ENCODE results near the gene GATA3. TPM values are rescaled to one million over a fixed set of nuclear protein-coding genes. Genes with fewer than 3 reads are reported as not detected.

Gene GATA3
- total RNA-seq, 4 donors from 2014 or later, result 0.80 to 5.8 (median 1.4) TPM; not detected in 1

DNA sequence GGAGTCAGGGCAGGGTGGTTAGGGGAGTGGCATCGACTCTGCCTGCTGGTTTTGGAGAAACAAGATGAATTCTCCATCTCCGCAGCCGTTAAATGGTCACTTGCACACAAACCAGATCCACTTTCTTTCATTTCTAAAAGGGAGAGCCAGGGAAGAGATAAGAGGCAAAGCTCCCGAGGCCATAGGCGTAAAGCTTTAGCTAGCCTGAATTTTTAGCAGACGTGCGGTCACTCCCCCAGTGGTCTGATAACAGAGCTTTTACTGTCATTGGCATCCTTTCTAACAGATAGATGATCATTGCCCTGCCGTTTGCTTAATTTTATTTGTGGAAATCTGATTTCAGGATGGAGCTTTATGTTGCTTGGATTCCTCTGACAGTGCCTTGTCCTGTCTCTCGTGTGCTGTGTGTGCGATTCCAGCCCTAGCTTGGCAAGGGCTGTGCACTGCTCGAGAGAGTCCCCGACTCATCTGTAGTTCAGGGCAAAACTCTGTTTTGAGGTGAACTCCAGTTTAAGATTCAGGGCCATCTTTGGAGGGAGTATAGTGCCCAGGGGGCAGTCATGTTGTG lies 62.5 kb downstream of the GATA3 start:
- no peaks in the 10 kb centered on the region for H3K4me1 ChIP-seq
- DNase-seq, result no peak
- no peaks in the 10 kb centered on the region for H3K9me3 ChIP-seq
- H3K27ac ChIP-seq, result no peak overlapping the region
- no peaks in the 10 kb centered on the region for H3K36me3 ChIP-seq
- H3K27me3 ChIP-seq, result no peaks in the 10 kb centered on the region
- H3K4me3 ChIP-seq, result no peak overlapping the region
- TF ChIP-seq, protein P1, sequence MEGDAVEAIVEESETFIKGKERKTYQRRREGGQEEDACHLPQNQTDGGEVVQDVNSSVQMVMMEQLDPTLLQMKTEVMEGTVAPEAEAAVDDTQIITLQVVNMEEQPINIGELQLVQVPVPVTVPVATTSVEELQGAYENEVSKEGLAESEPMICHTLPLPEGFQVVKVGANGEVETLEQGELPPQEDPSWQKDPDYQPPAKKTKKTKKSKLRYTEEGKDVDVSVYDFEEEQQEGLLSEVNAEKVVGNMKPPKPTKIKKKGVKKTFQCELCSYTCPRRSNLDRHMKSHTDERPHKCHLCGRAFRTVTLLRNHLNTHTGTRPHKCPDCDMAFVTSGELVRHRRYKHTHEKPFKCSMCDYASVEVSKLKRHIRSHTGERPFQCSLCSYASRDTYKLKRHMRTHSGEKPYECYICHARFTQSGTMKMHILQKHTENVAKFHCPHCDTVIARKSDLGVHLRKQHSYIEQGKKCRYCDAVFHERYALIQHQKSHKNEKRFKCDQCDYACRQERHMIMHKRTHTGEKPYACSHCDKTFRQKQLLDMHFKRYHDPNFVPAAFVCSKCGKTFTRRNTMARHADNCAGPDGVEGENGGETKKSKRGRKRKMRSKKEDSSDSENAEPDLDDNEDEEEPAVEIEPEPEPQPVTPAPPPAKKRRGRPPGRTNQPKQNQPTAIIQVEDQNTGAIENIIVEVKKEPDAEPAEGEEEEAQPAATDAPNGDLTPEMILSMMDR (IDR thresholded peaks at IDR 0.05), result no peak

- no peak for DNase-seq
- Histone ChIP-seq H3K9me3 (no peaks in the 10 kb centered on the region), H3K4me3 (no peak overlapping the region), H3K27me3 (no peaks in the 10 kb centered on the region), H3K27ac (no peak overlapping the region), H3K4me1 (no peaks in the 10 kb centered on the region), H3K36me3 (no peaks in the 10 kb centered on the region)
- no peak for TF ChIP-seq POLR2A (IDR thresholded peaks at IDR 0.05)
Observed at GRCh38 chr10:8121201-8121890, 66.9 kb downstream of the GATA3 start.

DNA sequence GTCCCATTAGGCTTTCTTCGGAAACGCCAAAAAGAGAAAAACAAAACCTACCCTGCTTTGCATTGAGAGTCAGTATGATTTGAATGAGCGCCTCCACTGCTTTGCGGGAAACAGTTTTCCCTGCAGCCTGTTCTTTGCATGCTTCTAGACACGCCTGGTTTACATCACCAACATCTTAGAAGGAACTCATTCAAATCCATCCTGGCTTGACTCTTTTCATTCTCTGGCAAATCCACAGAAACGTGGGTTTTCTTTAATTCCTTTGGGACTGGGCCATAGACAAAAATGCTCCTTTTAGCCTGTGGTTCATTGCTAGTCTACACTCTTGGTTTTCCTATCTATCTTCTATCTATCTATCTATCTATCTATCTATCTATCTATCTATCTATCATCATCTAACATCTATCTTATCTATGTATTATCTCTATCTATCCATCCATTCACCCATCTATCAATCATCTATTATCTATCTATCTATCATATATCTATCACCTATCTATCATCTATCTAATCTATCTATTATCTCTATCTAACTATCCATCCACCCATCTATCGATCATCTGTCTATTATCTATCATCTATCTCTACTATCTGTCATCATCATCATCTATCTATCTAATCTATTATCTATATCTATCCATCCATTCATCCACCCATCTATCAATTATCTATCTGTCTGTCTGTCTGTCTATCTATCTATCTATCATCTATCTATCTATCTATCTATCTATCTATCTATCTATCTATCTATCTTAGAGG lies 68.3 kb downstream of the GATA3 start:
- Histone ChIP-seq H3K4me3 (no peak overlapping the region), H3K9me3 (no peaks in the 10 kb centered on the region), H3K27ac (no peak overlapping the region), H3K4me1 (no peaks in the 10 kb centered on the region), H3K36me3 (no peaks in the 10 kb centered on the region), H3K27me3 (no peaks in the 10 kb centered on the region)
- TF ChIP-seq, protein P1 (IDR thresholded peaks at IDR 0.05), result no peak
- TF ChIP-seq POLR2A (IDR thresholded peaks at IDR 0.05), result no peak
- DNase-seq, result no peak

GRCh38 chr10:8124436-8124835 lies 69.9 kb downstream of the GATA3 start:
- H3K4me1 ChIP-seq, result no peaks in the 10 kb centered on the region
- DNase-seq, result no peak
- TF ChIP-seq, protein P1 (IDR thresholded peaks at IDR 0.05), result no peak
- TF ChIP-seq POLR2A (IDR thresholded peaks at IDR 0.05), result no peak
- no peaks in the 10 kb centered on the region for H3K9me3 ChIP-seq
- no peak overlapping the region for H3K4me3 ChIP-seq
- H3K27ac ChIP-seq, result no peak overlapping the region
- no peaks in the 10 kb centered on the region for H3K36me3 ChIP-seq
- no peaks in the 10 kb centered on the region for H3K27me3 ChIP-seq

Other genes with a start within 250 kb of the GATA3 start
- gene TAF3, start 236.2 kb upstream of the GATA3 start, total RNA-seq, result 10 to 100 TPM in 1 of 4 donors, 1 to 10 TPM in 3; 5.1 to 22.3 (median 7.1) TPM